GM18505 (cell line): ENCODE measurements around the gene ATP12A.

Source experiments
- ATAC-seq: cut with Tn5 transposase; IDR thresholded peaks from one replicate; pipeline ENCODE4 v1.9.1; 2021; ENCODE audit not compliant: unreplicated experiment
- POLR2A ChIP-seq: IDR thresholded peaks from 4 replicates; pipeline ENCODE4 v1.6.1; 2011; ENCODE audit warnings: borderline replicate concordance; ENCODE audit not compliant: insufficient read depth, insufficient read length; ENCODE audit errors: extremely low read depth

ATP12A gene

DNA sequence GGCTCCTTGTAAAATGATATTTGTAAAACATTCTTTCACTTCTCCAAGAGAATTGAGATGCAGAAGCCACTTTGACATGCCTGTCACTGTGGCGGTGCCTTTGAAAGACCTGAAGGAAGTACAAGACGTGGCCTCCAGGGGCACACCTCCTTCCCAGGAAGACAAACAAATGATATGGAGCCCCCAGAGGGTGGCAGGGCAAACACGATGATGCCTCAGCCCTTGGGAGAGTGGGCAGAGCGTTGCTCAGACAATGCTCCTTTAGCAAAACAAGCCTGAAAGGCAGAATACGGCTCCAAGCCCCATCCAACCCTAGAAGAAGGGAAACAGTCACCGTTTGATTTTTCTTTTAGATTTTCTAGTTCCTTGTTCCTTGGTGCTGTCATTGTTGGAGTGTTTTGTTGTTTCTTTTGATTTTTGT, 9.2 kb upstream of the ATP12A start:
- ATAC-seq, result no peak
- no peak for TF ChIP-seq POLR2A

- ATAC-seq, result no peak
- TF ChIP-seq POLR2A, result no peak
Measured at GRCh38 chr13:24671386-24672113, 8.7 kb upstream of the ATP12A start.

DNA sequence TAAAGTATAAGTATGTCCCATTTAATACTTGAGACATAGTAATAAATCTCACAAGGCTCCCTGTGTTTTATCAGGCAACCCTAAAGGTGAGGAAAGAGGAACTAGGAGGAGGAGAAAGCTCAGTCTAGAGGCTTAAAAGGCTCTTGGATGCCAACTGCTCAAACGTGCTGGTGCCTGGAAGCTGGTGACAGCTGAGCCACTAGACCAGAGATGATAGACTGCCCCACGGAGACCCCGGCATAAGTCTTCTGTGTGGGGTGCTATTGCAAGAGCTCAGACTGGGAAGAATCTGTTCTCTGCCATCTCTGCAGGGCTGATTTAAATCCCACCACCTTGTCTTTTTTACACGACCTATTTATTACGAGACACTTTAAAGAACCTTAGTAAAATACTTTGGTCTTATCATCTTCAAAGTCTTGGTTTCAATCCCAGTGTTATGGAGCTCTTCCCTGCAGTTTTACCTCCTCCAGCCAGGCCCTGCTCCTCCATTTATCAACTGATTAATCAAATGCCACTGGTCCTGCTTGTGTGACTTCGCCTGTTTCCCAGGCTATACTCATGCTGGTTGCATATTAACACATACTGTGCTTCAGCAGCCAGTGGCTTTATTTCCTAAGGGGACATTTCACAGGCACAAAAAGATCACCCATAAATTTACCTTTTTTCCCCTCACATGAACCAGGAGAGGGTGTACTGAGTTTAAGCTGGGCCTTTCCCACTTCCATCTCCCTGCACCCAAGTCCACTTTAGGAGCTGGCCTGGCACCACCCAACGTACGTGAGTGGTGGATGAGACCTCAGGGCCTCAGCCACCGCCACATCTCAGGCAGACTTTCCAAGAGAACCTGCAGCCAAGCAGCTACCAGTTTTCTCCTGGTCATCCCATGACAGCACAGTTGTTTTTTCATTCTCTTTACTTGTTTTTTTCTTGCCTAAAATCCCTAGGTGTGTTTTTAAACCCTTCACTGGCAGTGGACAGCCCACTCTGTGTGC, 7.8 kb upstream of the ATP12A start:
- ATAC-seq, result no peak
- TF ChIP-seq POLR2A, result no peak

GRCh38 chr13:24675806-24676570, 4.2 kb upstream of the ATP12A start:
- TF ChIP-seq POLR2A, result no peak
- ATAC-seq, result no peak

DNA sequence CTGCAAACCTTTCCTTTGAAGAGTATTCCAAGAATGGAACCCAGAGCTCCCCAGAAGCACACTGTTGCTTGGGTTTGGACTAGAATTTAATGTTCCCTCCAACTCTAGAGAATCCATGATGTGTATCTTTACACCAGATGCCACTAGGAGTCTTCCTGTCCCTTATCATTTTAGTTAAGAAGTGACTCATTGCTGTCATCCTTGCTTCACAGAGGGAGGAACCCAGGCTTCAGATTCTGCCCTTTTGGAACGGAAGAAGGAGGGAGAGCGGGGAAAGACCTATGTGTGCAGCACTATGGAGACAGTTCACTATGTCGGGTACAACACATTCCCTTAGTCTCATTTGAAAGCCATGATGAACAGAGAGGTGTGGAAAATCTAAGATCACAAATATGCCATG, 2.1 kb upstream of the ATP12A start:
- TF ChIP-seq POLR2A, result no peak
- no peak for ATAC-seq

DNA sequence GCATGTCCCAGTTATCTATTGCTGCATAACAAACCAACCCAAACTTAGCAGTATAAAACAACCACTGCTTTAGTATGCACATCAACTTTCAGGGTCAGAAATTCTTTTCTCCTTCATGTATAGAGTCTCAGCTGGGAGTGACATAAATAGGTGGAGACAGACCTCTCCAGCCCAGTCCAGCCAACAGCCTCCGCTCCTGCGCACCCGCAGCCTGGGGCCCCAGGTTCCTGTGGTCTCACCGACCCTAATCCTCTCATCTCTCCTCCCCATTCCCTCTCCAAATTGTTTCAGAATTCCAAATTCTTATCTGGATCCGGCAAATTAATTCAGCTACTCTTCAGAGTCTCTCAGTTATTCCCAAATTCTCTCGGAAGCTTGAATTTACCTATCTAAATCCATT, 522 bp upstream of the ATP12A start:
- TF ChIP-seq POLR2A, result no peak
- ATAC-seq, result no peak

GRCh38 chr13:24680921-24681604, 855 bp downstream of the ATP12A start:
- ATAC-seq, result no peak
- TF ChIP-seq POLR2A, result no peak

DNA sequence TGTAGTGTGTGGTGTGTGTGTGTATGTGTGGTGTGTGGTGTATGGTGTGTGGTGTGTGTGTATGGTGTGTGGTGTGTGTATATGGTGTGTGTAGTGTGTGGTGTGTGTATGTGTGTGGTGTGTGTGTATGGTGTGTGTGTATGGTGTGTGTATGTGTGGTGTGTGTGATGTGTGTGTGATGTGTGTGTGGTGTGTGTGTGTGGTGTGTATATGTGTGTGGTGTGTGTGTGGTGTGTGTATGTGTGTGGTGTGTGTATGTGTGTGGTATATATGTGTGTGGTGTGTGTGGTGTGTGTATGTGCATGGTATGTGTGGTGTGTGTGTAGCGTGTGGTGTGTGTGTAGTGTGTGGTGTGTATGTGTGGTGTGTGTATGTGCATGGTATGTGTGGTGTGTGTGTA, 1.7 kb downstream of the ATP12A start:
- no peak for ATAC-seq
- no peak for TF ChIP-seq POLR2A

DNA sequence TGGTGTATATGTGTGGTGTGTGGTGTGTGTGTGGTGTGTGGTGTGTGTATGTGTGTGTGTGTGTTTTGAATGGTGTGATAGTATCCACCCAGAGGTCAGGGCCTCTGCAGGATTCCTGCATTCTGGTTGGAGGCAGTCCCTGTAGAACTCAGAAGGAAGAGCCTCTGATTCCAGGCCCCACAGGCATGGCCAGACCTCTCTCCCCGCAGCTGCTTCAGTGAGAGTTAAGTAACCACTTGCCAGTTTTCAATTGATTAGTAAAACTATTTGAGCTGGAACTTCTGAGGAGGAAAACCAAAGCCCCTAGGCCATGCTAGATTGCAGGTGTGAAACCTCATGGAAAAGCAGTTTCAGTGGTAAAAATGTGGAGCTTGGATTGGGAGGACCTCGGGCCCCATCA, 2.1 kb downstream of the ATP12A start:
- no peak for ATAC-seq
- no peak for TF ChIP-seq POLR2A

- no peak for TF ChIP-seq POLR2A
- ATAC-seq, result no peak
Measured at GRCh38 chr13:24683351-24683750, 3.1 kb downstream of the ATP12A start.

- peak; percentile 53 for ATAC-seq
Measured at GRCh38 chr13:24683838-24684599, 3.8 kb downstream of the ATP12A start.

GRCh38 chr13:24684600-24684998, 4.4 kb downstream of the ATP12A start:
- no peak for TF ChIP-seq POLR2A
- ATAC-seq, result no peak

More at GRCh38 chr13:24683838-24684599, 3.8 kb downstream of the ATP12A start:
- no peak for TF ChIP-seq POLR2A
